Keratinocyte (primary cell): Measurements from ENCODE around the gene CWC27.

ENCODE experiments used
- EZH2 ChIP-seq: IDR thresholded peaks from one replicate; pipeline ENCODE4 v1.6.1; 2012; ENCODE audit warnings: inconsistent platforms, mild to moderate bottlenecking, low read length, moderate library complexity
- TF ChIP-seq, protein P1 (sequence below), 3 experiments: IDR thresholded peaks in 1 of 3; conservative IDR thresholded peaks in 1 of 3; optimal IDR thresholded peaks in 1 of 3; 2 replicates in 2 of 3; 3 replicates in 1 of 3; pipeline versions ENCODE3 to v1.5.1; 2011; ENCODE audit warnings: low read length in 3 of 3, mild to moderate bottlenecking in 3 of 3, moderate library complexity in 2 of 3, control low read depth in 1 of 3, inconsistent platforms in 1 of 3; ENCODE audit not compliant: insufficient read depth in 2 of 3; ENCODE audit errors: extremely low read depth in 1 of 3

DNA sequence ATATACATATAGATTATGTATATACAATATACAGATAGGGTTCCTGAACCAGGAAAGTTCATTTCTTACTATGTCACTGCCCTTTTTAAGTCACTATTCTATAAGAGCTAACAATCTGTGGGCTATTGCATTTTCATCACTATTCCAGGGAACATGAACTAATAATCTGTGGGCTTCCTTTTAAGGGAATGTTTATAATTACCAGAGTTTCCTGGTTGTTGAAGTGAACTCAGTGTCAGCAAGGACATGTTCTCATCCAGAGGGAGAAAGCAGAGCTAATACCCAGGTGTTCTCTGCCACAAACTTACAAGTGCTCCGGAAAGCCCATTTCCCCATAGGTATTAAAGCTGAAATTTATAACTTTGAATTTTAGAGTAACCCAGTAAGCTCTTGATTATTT, 69.6 kb downstream of the CWC27 start:
- TF ChIP-seq, protein P1, sequence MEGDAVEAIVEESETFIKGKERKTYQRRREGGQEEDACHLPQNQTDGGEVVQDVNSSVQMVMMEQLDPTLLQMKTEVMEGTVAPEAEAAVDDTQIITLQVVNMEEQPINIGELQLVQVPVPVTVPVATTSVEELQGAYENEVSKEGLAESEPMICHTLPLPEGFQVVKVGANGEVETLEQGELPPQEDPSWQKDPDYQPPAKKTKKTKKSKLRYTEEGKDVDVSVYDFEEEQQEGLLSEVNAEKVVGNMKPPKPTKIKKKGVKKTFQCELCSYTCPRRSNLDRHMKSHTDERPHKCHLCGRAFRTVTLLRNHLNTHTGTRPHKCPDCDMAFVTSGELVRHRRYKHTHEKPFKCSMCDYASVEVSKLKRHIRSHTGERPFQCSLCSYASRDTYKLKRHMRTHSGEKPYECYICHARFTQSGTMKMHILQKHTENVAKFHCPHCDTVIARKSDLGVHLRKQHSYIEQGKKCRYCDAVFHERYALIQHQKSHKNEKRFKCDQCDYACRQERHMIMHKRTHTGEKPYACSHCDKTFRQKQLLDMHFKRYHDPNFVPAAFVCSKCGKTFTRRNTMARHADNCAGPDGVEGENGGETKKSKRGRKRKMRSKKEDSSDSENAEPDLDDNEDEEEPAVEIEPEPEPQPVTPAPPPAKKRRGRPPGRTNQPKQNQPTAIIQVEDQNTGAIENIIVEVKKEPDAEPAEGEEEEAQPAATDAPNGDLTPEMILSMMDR (optimal IDR thresholded peaks at IDR 0.05 in 1 of 3, IDR thresholded peaks at IDR 0.05 in 1 of 3, conservative IDR thresholded peaks at IDR 0.05 in 1 of 3; ENCODE audit: extremely low read depth in 1 of 3, insufficient read depth in 2 of 3, low read length in 3 of 3), result no peak
- no peak for TF ChIP-seq EZH2
